GM21526 (cell line): ENCODE results near the gene CNPY1.
"Not testable (repeated sequence)": the region's sequence is repeated elsewhere in the genome, so short reads cannot be mapped to it uniquely, and the experiment has no call there.

Experiments
- ATAC-seq: cut with Tn5 transposase; IDR thresholded peaks from one replicate; pipeline ENCODE4 v1.9.1; 2021; ENCODE audit warnings: moderate library complexity; ENCODE audit not compliant: unreplicated experiment, low FRiP score

The CNPY1 gene

DNA sequence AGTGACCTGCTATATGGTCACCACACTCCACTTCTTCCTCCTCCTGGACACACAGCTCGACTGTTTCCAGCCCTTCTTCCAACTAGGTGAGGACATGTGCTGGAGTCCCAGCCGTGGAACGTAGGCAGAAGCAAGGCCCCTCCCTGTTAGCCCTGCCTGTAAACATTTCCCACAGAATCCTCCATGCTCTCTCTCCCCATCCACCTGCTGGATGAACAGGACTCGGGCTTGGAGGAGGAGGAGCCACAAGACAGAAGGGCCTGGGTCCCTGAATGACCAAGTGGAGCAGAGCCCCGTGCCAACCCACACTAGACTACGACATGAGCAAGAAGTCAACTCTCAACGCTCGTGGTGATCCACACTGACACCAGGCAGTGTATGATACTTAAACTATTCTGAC, 9.9 kb downstream of the CNPY1 start:
- no peak for ATAC-seq

- no peak for ATAC-seq
Measured at GRCh38 chr7:155534691-155535090, 11.7 kb downstream of the CNPY1 start.

GRCh38 chr7:155533827-155534690, 12.3 kb downstream of the CNPY1 start:
- ATAC-seq, result peak; percentile 66

- ATAC-seq, result no peak
Measured at GRCh38 chr7:155533120-155533826, 13.1 kb downstream of the CNPY1 start.

- no peak for ATAC-seq
Measured at GRCh38 chr7:155532792-155533119, 13.6 kb downstream of the CNPY1 start.

DNA sequence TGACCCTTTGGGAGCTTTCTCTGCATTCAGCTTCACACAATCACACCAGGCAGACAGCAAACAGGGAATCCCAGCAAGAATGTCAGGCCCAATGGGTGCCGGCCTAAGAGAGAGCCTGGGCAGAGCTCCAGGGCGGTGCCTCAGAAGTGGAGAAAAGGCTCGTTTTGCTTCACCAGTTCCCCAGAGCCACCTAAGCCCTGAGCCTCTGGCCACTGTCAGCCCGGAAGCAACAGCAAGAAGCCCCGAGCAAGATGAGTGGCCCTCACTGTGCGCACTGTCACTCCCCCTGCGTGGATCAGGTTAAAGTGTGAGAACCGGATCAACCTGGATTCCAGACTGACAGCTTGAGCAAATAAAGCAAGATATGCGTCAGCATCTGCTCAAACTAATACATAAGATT, 14.7 kb downstream of the CNPY1 start:
- ATAC-seq, result no peak

DNA sequence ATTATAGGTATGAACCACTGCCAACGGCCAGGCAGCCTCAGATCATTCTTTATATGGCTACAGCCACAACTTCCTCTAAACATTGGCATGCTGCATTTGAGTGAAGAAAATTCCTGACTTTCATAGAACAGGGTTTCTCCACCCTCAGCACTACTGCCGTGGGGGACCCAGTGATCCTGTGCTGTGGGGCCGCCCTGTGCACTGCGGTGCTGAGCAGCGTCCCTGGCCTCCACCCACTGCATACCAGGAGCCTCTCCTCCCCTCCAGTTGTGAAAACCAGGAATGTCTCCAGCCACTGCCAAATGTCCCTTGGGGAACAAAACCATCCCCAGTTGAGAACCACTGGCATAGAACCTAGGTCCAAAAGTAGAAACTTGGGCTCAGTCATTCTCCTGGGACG, 15.8 kb downstream of the CNPY1 start:
- ATAC-seq, result no peak

- no peak for ATAC-seq
Measured at GRCh38 chr7:155529845-155530244, 16.5 kb downstream of the CNPY1 start.

GRCh38 chr7:155529346-155529745, 17.0 kb downstream of the CNPY1 start:
- no peak for ATAC-seq

- no peak for ATAC-seq
Measured at GRCh38 chr7:155527664-155528063, 18.7 kb downstream of the CNPY1 start.

GRCh38 chr7:155526225-155526624, 20.1 kb downstream of the CNPY1 start:
- ATAC-seq, result no peak

DNA sequence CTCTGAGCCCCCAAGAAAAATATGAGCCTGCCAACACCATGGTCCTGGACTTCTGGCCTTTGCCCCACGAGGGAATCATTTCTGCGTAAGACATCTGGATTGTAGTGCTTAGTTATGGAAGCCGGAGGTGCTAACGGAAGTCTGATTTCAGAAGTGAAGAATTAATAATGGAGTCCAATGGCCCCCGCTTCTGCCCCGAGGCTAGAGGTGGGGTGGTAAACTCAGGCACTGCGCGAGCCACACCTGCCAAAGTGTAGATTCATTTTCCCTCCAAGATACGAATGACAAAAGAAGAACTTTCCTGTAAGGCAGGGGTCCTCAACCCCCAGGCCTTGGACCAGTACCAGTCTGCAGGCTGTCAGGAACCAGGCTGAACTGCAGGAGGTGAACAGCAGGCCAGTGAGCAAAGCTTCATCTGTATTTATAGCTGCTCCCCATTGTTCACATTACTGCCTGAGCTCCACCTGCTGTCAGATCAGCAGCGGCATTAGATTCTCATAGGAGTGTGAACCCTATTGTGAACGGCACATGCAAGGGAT, 22.3 kb downstream of the CNPY1 start:
- no peak for ATAC-seq

DNA sequence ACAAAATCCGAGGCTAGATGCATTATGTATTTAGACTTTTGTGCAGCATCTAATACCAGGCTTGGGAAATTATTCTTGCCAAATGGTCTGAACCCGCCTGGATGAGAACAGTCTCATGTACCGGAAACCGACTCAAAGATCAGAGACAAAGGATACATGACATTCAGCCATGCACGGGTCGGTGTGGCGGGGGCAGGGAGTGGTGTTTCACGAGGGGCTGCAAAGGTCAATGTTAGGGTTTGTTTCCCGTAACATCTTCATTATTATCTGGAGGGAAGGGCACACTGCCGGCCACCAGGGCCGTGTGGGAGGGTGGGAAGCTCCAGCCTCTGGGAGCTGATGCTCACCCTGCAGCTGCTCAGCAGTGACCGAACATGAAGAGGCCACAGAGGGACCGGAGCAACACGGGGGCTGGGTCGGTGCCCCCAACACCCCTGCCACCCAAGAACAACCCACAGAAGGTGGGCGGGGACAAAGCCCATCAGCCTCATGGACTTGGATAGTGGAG, 23.1 kb downstream of the CNPY1 start:
- ATAC-seq, result no peak

DNA sequence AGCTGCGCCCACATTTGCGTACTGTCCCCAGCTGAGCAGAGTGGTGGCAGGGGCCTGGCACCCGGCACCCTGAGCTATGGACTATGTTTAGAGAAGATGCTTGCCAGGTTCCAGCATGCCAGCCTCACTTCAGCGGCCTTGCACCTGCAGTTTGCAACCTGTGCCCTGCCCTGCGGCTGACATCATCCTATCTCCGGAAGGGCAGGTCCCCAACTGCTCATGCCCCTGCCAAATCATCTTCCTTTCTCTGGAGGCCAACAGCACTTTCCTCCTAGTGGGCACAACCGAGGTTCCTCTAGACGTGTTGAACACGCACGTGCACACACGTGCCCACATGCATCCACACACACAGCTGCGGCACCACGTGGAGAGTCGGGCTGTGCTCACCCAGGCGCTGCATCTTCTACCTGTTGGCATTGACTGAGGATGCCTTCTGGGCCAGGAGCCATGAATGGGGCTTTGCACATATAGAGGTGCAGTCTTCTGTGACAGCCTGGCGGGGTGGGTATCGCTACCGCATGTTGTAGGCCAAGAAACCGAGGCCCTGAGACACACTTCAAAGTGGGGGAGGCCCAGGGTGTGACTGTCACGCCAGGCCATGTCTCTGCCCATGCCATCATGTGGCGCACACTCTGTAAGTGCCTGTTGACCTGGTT, 24.5 kb downstream of the CNPY1 start:
- no peak for ATAC-seq

DNA sequence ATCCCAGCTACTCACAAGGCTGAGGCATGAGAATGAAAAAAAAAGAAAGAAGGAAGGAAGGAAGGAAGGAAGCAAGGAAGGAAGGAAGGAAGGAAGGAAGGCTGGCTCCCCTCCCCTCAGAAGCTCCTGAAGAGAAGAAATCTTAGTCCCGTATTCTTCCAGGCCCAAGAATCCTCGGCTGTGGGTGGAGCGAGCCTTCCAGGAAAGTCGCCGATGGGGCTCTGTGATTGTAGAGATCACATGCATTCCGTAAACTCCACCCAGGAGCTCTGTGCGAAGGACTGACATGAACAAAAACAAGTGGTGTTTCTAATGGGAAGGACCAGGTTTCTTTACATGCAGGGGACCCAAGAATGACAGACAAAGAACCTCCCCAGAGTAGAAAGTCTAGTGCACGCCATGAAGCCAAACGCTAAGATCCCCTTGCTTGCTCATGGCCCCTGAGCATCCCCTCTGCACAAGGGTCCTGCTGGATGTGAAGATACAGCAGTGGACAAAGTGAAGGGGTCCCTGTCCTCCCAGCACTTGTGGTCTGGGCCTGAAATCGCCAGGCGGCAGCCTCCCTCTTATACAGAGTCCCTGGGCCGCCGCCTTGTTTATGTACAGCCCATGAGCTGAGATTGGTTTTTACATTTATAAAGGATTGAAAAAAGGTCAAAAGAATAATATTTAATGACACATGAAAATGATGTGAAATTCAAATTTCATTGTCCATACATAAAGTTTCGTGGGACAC, 25.2 kb downstream of the CNPY1 start:
- no peak for ATAC-seq

DNA sequence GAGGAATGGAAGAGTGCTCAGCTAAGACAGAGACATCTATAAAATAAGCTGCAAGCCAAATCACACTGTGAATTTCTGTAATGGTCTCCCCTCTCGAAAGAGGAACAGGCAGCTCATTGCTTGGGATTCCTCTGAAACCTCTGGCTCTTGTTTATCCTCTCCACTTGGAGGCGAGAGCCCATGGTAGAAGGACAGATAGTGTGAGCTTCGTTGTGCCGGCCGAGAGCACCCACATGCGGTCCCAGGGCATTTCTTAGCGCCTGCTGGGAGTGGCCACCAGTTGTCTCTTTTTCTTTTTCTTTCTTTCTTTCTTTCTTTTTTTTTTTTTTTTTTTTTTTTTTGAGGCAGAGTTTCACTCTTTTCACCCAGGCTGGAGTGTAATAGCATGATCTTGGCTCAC, 26.2 kb downstream of the CNPY1 start:
- ATAC-seq, result no peak

GRCh38 chr7:155519358-155519757, 27.0 kb downstream of the CNPY1 start:
- not testable (repeated sequence) for ATAC-seq

DNA sequence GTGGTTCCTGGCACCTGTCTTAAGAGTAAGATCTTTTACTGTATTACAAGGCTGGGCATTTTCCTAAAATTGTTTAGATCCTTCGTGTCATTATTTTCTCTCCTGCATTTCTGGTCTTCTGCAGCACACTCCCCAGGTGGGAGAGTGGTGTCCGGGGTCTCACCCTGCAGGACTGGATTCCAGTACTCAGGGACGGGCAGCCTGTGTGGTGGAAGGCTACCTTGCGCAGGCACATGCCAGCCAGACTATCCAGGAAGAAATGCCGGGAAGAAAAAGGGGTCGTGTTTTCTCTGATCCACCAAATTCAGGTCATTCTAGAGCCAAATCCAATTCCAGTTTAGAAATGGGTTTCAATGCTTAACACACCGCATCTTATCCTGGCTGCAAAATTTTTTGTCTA, 27.7 kb downstream of the CNPY1 start:
- no peak for ATAC-seq

- ATAC-seq, result no peak
Measured at GRCh38 chr7:155517969-155518368, 28.4 kb downstream of the CNPY1 start.

GRCh38 chr7:155517452-155517851, 28.9 kb downstream of the CNPY1 start:
- ATAC-seq, result no peak
